ENCODE measurements around the gene BAG5. TPM values are rescaled to one million over a fixed set of nuclear protein-coding genes. Genes with fewer than 3 reads are reported as not detected.

The BAG5 gene
- total and polyA plus RNA-seq, 2 of the 4 experiments (the other 2 are of a cell fraction) = 6.7 to 22.2 TPM

DNA sequence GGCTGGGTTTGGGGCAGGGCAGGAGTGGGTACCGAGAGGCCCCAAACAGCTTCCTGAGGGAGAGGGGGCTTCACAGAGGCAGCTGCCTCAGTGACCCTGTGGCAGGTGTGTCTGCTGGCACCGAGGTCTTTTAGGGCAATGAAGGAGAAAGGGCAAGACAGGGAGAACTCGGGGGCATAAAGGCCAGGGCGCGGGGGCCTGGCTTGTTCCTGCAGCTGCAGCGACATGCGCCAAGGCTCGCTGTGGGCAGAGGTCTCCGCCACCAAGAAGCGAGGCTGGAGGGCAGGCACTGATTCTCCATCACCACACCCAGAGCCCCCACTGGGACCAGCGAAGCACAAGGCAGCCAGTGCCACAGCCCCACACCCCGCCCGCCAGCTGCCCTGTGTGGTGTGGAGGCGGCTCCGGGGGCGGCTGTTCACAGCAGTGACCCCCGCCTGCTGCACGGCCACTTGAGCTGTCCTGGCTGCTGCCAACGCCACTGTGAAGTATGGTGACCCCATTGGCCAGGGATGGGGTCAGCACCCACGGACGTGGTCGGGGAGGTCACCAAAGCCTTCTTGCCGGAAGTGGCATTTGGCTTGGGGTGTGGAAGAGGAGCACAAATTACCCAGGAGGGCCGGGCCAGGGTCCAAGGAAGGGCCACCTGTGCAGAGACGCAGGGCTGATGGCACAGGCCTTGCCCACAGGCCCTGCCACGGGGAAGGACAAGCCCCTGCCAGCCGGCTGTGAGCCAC is 16.4 kb downstream of the BAG5 start:
- no peak for DNase-seq
- in situ Hi-C loops (cut with MboI; ENCODE audit: low sequenced_read_pairs) = no loop called here
- no TSS peak for BruUV-seq (replicated peaks)

More for the DNA sequence above, 16.4 kb downstream of the BAG5 start:
- no peak overlapping the region for H2BK15ac ChIP-seq (ENCODE audit: low read depth, low read length)
- H3K18ac ChIP-seq (ENCODE audit: low read depth, low read length) = no peak overlapping the region
- no peak for ATAC-seq (ENCODE audit: low read depth)
- no peak overlapping the region for H2AFZ ChIP-seq (replicated peaks; ENCODE audit: low read length, poor library complexity)
- H3K27ac ChIP-seq (ENCODE audit: insufficient read depth, low read length) = no peak overlapping the region
- H3K4me1 ChIP-seq (ENCODE audit: control insufficient read depth, insufficient read depth, low read length) = peaks cover 16% of the 10 kb centered on the region
- H2AK9ac ChIP-seq (replicated peaks; ENCODE audit: low read depth, low read length, poor library complexity) = no peak overlapping the region
- no peak overlapping the region for H3K56ac ChIP-seq (ENCODE audit: extremely low read depth, insufficient read depth, low read length)
- POLR2A ChIA-PET (ENCODE audit: unreplicated experiment) = no interaction called here
- no peaks in the 10 kb centered on the region for H3K27me3 ChIP-seq (ENCODE audit: control insufficient read depth, insufficient read depth, low read length)
- no peak overlapping the region for H4K5ac ChIP-seq (ENCODE audit: low read depth, low read length)
- H3K9me3 ChIP-seq (ENCODE audit: control insufficient read depth, insufficient read depth, low read length) = no peaks in the 10 kb centered on the region
- WGBS, 2 experiments (ENCODE audit: extremely low coverage in 2 of 2, insufficient read length in 1 of 2) = 76% methylated on average over 13 of the region's 27 CpGs; no CpG with 5 or more reads in 1 of the 2 experiments
- no peak overlapping the region for H3K23ac ChIP-seq (ENCODE audit: low read depth, low read length)
- H3K36me3 ChIP-seq (ENCODE audit: control insufficient read depth, insufficient read depth, low read length) = no peaks in the 10 kb centered on the region
- intact Hi-C loops (cut with micrococcal nuclease) (loop anchor here (1.0 kb wide), 2 partner anchors 28 to 46 kb away; no protein-coding TSS in a partner anchor), dilution Hi-C loops (cut with HindIII; ENCODE audit: low sequenced_read_pairs, unreplicated experiment) (no loop called here)
- H3K9me1 ChIP-seq (ENCODE audit: insufficient read depth, low read length) = no peaks in the 10 kb centered on the region
- no peak overlapping the region for H2BK120ac ChIP-seq (ENCODE audit: low read depth, low read length)
- CTCF ChIA-PET = no interaction called here
- H3K4me3 ChIP-seq (ENCODE audit: insufficient read depth, low read depth, low read length) = no peak overlapping the region
- no peak overlapping the region for H2AK5ac ChIP-seq (ENCODE audit: low read depth, low read length)
- H2BK20ac ChIP-seq (ENCODE audit: low read depth, low read length) = no peak overlapping the region
- H4K91ac ChIP-seq (ENCODE audit: insufficient read depth, low read depth, low read length) = no peak overlapping the region
- H3K79me1 ChIP-seq (ENCODE audit: low read depth in 1 of 2, low read length in 2 of 2) = no peaks in the 10 kb centered on the region; a peak in 1 of 4 replicates
- H3K9ac ChIP-seq (ENCODE audit: low read depth, low read length) = no peak overlapping the region
- no peak overlapping the region for H3K14ac ChIP-seq (replicated peaks; ENCODE audit: low read depth, low read length)
- H4K8ac ChIP-seq (ENCODE audit: low read depth in 2 of 2, low read length in 2 of 2) = no peak overlapping the region
- no peak for TF ChIP-seq BHLHE40 (IDR thresholded peaks at IDR 0.05; ENCODE audit: low read depth, low read length)
- no peak for TF ChIP-seq FOS (IDR thresholded peaks at IDR 0.05; ENCODE audit: low read depth, low read length)
- TF ChIP-seq, protein P1, sequence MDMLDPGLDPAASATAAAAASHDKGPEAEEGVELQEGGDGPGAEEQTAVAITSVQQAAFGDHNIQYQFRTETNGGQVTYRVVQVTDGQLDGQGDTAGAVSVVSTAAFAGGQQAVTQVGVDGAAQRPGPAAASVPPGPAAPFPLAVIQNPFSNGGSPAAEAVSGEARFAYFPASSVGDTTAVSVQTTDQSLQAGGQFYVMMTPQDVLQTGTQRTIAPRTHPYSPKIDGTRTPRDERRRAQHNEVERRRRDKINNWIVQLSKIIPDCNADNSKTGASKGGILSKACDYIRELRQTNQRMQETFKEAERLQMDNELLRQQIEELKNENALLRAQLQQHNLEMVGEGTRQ (IDR thresholded peaks at IDR 0.05; ENCODE audit: low read depth, low read length) = no peak
- no peak for TF ChIP-seq NFE2L2 (IDR thresholded peaks at IDR 0.05; ENCODE audit: low read depth, low read length)
- H3K4ac ChIP-seq (ENCODE audit: low read depth, low read length) = no peak overlapping the region
- H4K20me1 ChIP-seq (ENCODE audit: insufficient read depth, low read length) = peaks cover 8% of the 10 kb centered on the region; the same call in 1 of the 2 replicates
- H2BK5ac ChIP-seq (ENCODE audit: low read depth, low read length, poor library complexity, severe bottlenecking) = no peak overlapping the region
- no peak overlapping the region for H3K4me2 ChIP-seq (ENCODE audit: low read depth, low read length)
